ENCODE results near the gene ABCA2. TPM values are rescaled to one million over a fixed set of nuclear protein-coding genes. Genes with fewer than 3 reads are reported as not detected.
"Not testable (repeated sequence)": the region's sequence is repeated elsewhere in the genome, so short reads cannot be mapped to it uniquely, and the experiment has no call there.

Gene ABCA2
- total RNA-seq, 1 donor from 2014 or later, result 16.2 TPM

GRCh38 chr9:137064027-137064879, 36.2 kb upstream of the ABCA2 start:
- no peaks in the 10 kb centered on the region for H3K36me3 ChIP-seq (ENCODE audit: insufficient read depth, low read length)
- TF ChIP-seq EZH2 (IDR thresholded peaks at IDR 0.05; ENCODE audit: insufficient read depth, low read length) (no peak), CTCF (IDR thresholded peaks at IDR 0.05; ENCODE audit: insufficient read depth, low read depth, low read length) (peak; percentile 51)
- Mint-ChIP-seq H3K27me3 (ENCODE audit: low read depth, unreplicated experiment) (peaks cover 18% of the 10 kb centered on the region), H3K27ac (ENCODE audit: unreplicated experiment) (peak overlapping the region; percentile 34), H3K4me1 (ENCODE audit: low read depth, unreplicated experiment) (no peaks in the 10 kb centered on the region), H3K9me3 (ENCODE audit: unreplicated experiment) (no peaks in the 10 kb centered on the region), H3K36me3 (ENCODE audit: low read depth, unreplicated experiment) (no peaks in the 10 kb centered on the region), H3K4me3 (ENCODE audit: unreplicated experiment) (no peak overlapping the region)
- peak overlapping the region; percentile 34 for H2AFZ ChIP-seq (ENCODE audit: low read depth, low read length)
- no peaks in the 10 kb centered on the region for H3K9me3 ChIP-seq (ENCODE audit: insufficient read depth, low read depth, low read length)
- peaks cover 14% of the 10 kb centered on the region for H4K20me1 ChIP-seq (ENCODE audit: insufficient read depth, low read length)
- DNase-seq (ENCODE audit: low read depth), result no peak
- FAIRE-seq, result no peak
- no peak overlapping the region for H3K27ac ChIP-seq (ENCODE audit: low read depth, low read length)
- no peak overlapping the region for H3K9ac ChIP-seq (ENCODE audit: low read length)
- no peak overlapping the region for H3K4me3 ChIP-seq (ENCODE audit: insufficient read depth, low read depth, low read length)
- no peak overlapping the region for H3K4me2 ChIP-seq (ENCODE audit: low read length)
- H3K27me3 ChIP-seq (ENCODE audit: insufficient read depth, low read length), result no peaks in the 10 kb centered on the region
- peaks cover 3% of the 10 kb centered on the region for H3K4me1 ChIP-seq (ENCODE audit: insufficient read depth, low read length)
- H3K79me2 ChIP-seq (ENCODE audit: insufficient read depth, low read length), result no peaks in the 10 kb centered on the region

- peaks cover 23% of the 10 kb centered on the region for H3K27me3 Mint-ChIP-seq (ENCODE audit: low read depth, unreplicated experiment)
- H3K36me3 ChIP-seq (ENCODE audit: insufficient read depth, low read length), result no peaks in the 10 kb centered on the region
- no peak overlapping the region for H3K27ac Mint-ChIP-seq (ENCODE audit: unreplicated experiment)
- peak overlapping the region; percentile 34 for H2AFZ ChIP-seq (ENCODE audit: low read depth, low read length)
- no peaks in the 10 kb centered on the region for H3K4me1 Mint-ChIP-seq (ENCODE audit: low read depth, unreplicated experiment)
- no peak overlapping the region for H3K4me3 Mint-ChIP-seq (ENCODE audit: unreplicated experiment)
- FAIRE-seq, result no peak
- no peaks in the 10 kb centered on the region for H3K9me3 ChIP-seq (ENCODE audit: insufficient read depth, low read depth, low read length)
- no peaks in the 10 kb centered on the region for H3K36me3 Mint-ChIP-seq (ENCODE audit: low read depth, unreplicated experiment)
- peaks cover 7% of the 10 kb centered on the region for H4K20me1 ChIP-seq (ENCODE audit: insufficient read depth, low read length)
- no peak for TF ChIP-seq EZH2 (IDR thresholded peaks at IDR 0.05; ENCODE audit: insufficient read depth, low read length)
- TF ChIP-seq CTCF (IDR thresholded peaks at IDR 0.05; ENCODE audit: insufficient read depth, low read depth, low read length), result no peak
- no peak overlapping the region for H3K27ac ChIP-seq (ENCODE audit: low read depth, low read length)
- peaks cover 1% of the 10 kb centered on the region for H3K4me1 ChIP-seq (ENCODE audit: insufficient read depth, low read length)
- no peak overlapping the region for H3K9ac ChIP-seq (ENCODE audit: low read length)
- H3K27me3 ChIP-seq (ENCODE audit: insufficient read depth, low read length), result no peaks in the 10 kb centered on the region
- no peak for DNase-seq (ENCODE audit: low read depth)
- no peak overlapping the region for H3K4me3 ChIP-seq (ENCODE audit: insufficient read depth, low read depth, low read length)
- H3K79me2 ChIP-seq (ENCODE audit: insufficient read depth, low read length), result no peaks in the 10 kb centered on the region
- no peak overlapping the region for H3K4me2 ChIP-seq (ENCODE audit: low read length)
- no peaks in the 10 kb centered on the region for H3K9me3 Mint-ChIP-seq (ENCODE audit: unreplicated experiment)
Measured at GRCh38 chr9:137063311-137064026, 35.4 kb upstream of the ABCA2 start.

- H3K27me3 Mint-ChIP-seq (ENCODE audit: low read depth, unreplicated experiment), result peaks cover 25% of the 10 kb centered on the region
- not testable (repeated sequence) for H3K4me3 Mint-ChIP-seq (ENCODE audit: unreplicated experiment); H3K9ac ChIP-seq (ENCODE audit: low read length); H3K27me3 ChIP-seq (ENCODE audit: insufficient read depth, low read length); H4K20me1 ChIP-seq (ENCODE audit: insufficient read depth, low read length); H3K4me2 ChIP-seq (ENCODE audit: low read length); FAIRE-seq; H3K27ac ChIP-seq (ENCODE audit: low read depth, low read length); H3K79me2 ChIP-seq (ENCODE audit: insufficient read depth, low read length); H3K4me3 ChIP-seq (ENCODE audit: insufficient read depth, low read depth, low read length); H3K36me3 Mint-ChIP-seq (ENCODE audit: low read depth, unreplicated experiment); H2AFZ ChIP-seq (ENCODE audit: low read depth, low read length); H3K4me1 Mint-ChIP-seq (ENCODE audit: low read depth, unreplicated experiment); H3K27ac Mint-ChIP-seq (ENCODE audit: unreplicated experiment); H3K4me1 ChIP-seq (ENCODE audit: insufficient read depth, low read length); H3K9me3 Mint-ChIP-seq (ENCODE audit: unreplicated experiment); H3K9me3 ChIP-seq (ENCODE audit: insufficient read depth, low read depth, low read length); DNase-seq (ENCODE audit: low read depth); H3K36me3 ChIP-seq (ENCODE audit: insufficient read depth, low read length)
Measured at GRCh38 chr9:137062798-137063197, 34.8 kb upstream of the ABCA2 start.
